ENCODE measurements around the gene SLC9C1.

Gene SLC9C1

DNA sequence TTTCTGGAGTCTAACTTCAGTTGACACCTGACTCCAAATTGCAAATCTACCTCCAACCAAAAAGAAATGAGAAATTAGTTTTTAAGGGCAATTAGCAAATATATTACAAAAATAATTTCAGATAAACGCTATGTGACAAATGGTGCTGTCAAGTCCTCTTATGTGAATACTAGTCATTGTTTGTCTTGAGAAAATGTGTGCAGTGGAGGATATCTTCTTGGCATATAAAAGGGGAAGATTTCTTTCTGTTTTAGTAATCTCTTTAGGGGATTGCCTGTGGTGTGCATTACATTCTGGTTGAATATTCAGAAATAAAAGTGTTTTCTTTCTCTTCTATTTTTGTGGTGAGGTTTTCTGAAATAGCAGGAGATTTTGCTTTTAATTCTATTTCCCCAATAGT is 158.0 kb downstream of the SLC9C1 start:
- Histone ChIP-seq H3K9me3 (ENCODE audit: control insufficient read depth, low read length) (no peaks in the 10 kb centered on the region), H3K4me3 (ENCODE audit: insufficient read depth in 1 of 2, low read depth in 1 of 2, low read length in 2 of 2) (no peak overlapping the region), H3K14ac (ENCODE audit: low read length in 2 of 2) (no peak overlapping the region), H3K36me3 (ENCODE audit: control insufficient read depth in 1 of 2, insufficient read depth in 2 of 2, low read depth in 1 of 2, low read length in 2 of 2) (peaks cover 0 to 3% of the 10 kb centered on the region in 2 experiments), H3K27ac (ENCODE audit: low read length, poor library complexity, severe bottlenecking) (no peak overlapping the region), H4K8ac (ENCODE audit: low read length) (no peak overlapping the region), H3K79me1 (replicated peaks; ENCODE audit: low read length, poor library complexity, severe bottlenecking) (no peaks in the 10 kb centered on the region), H3K23ac (ENCODE audit: low read length in 2 of 2) (no peak overlapping the region), H3K18ac (ENCODE audit: low read depth in 1 of 2, low read length in 2 of 2) (no peak overlapping the region), H2AFZ (ENCODE audit: low read depth, low read length) (no peak overlapping the region), H3K4ac (ENCODE audit: low read depth in 1 of 2, low read length in 2 of 2) (no peak overlapping the region), H4K91ac (ENCODE audit: low read length) (no peak overlapping the region), H3K27me3 (ENCODE audit: control insufficient read depth in 1 of 2, insufficient read depth in 1 of 2, low read length in 2 of 2) (no peaks in the 10 kb centered on the region), H2AK5ac (ENCODE audit: low read length, severe bottlenecking) (no peak overlapping the region), H3K4me1 (ENCODE audit: control insufficient read depth, insufficient read depth, low read depth, low read length) (no peaks in the 10 kb centered on the region), H2BK5ac (ENCODE audit: low read depth, low read length, poor library complexity, severe bottlenecking) (no peak overlapping the region), H3K9ac (ENCODE audit: low read length) (no peak overlapping the region), H2BK120ac (ENCODE audit: low read depth, low read length) (no peak overlapping the region), H2BK12ac (ENCODE audit: low read length in 2 of 2) (no peak overlapping the region), H3K4me2 (ENCODE audit: low read length, poor library complexity, severe bottlenecking) (no peak overlapping the region), H2BK15ac (ENCODE audit: low read depth, poor library complexity, severe bottlenecking) (no peak overlapping the region)
- no peak for DNase-seq
- whole genome bisulfite sequencing: 97% methylated on average over 1 of the region's 1 CpG

DNA sequence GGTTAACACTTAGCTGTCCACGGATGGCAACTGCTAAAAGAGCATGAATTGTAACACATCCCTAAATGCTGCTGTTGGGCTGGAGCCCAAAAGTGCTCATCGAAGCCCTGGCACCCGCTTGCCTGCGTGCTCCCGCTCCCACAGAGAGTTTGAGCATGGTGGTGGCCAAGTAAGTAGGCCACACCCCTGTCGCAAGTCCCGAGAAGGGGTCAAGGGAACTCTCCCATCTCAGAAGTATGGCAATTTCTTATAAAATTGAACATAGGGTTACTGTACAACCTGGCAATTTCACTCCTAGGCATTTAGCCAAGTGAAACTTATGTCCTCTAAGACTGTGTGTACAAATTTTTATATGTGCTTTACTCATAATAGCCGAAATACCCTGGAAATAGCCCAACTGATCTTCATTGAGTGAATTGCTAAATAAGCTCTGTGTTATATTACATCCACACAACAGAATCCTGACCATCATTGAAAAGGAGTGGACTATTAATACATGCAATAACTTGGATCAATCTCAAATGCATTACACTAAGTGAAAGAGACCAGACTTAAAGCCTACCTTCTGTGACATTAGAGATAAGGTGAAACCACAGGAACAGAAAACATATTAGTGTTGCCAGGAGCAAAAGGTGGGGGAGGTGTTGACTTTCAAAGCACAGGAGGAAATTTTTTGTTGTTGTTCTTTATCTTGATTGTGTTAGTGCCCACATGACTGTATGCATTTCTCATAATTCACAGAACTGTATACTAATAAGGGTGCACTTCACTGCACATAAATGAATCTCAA is 159.5 kb downstream of the SLC9C1 start:
- no peak overlapping the region for H3K9ac ChIP-seq (ENCODE audit: low read length)
- no peak overlapping the region for H3K18ac ChIP-seq (ENCODE audit: low read depth in 1 of 2, low read length in 2 of 2)
- H2BK12ac ChIP-seq (ENCODE audit: low read length in 2 of 2): no peak overlapping the region
- no peak overlapping the region for H3K27ac ChIP-seq (ENCODE audit: low read length, poor library complexity, severe bottlenecking)
- no peak overlapping the region for H2BK15ac ChIP-seq (ENCODE audit: low read depth, poor library complexity, severe bottlenecking)
- H3K4me1 ChIP-seq (ENCODE audit: control insufficient read depth, insufficient read depth, low read depth, low read length): no peaks in the 10 kb centered on the region
- H2AK5ac ChIP-seq (ENCODE audit: low read length, severe bottlenecking): no peak overlapping the region
- no peak for DNase-seq
- no peak overlapping the region for H3K4ac ChIP-seq (ENCODE audit: low read depth in 1 of 2, low read length in 2 of 2)
- H3K23ac ChIP-seq (ENCODE audit: low read length in 2 of 2): no peak overlapping the region
- no peak overlapping the region for H2BK120ac ChIP-seq (ENCODE audit: low read depth, low read length)
- H3K27me3 ChIP-seq (ENCODE audit: control insufficient read depth in 1 of 2, insufficient read depth in 1 of 2, low read length in 2 of 2): no peaks in the 10 kb centered on the region
- no peaks in the 10 kb centered on the region for H3K79me1 ChIP-seq (replicated peaks; ENCODE audit: low read length, poor library complexity, severe bottlenecking)
- no peak overlapping the region for H2BK5ac ChIP-seq (ENCODE audit: low read depth, low read length, poor library complexity, severe bottlenecking)
- no peak overlapping the region for H4K8ac ChIP-seq (ENCODE audit: low read length)
- no peak overlapping the region for H3K14ac ChIP-seq (ENCODE audit: low read length in 2 of 2)
- no peak overlapping the region for H3K4me3 ChIP-seq (ENCODE audit: insufficient read depth in 1 of 2, low read depth in 1 of 2, low read length in 2 of 2)
- no peak overlapping the region for H4K91ac ChIP-seq (ENCODE audit: low read length)
- no peaks in the 10 kb centered on the region for H3K9me3 ChIP-seq (ENCODE audit: control insufficient read depth, low read length)
- peaks cover 0 to 7% of the 10 kb centered on the region in 2 experiments for H3K36me3 ChIP-seq (ENCODE audit: control insufficient read depth in 1 of 2, insufficient read depth in 2 of 2, low read depth in 1 of 2, low read length in 2 of 2)
- 72% methylated on average over 5 of the region's 8 CpGs for WGBS
- H2AFZ ChIP-seq (ENCODE audit: low read depth, low read length): no peak overlapping the region
- no peak overlapping the region for H3K4me2 ChIP-seq (ENCODE audit: low read length, poor library complexity, severe bottlenecking)

DNA sequence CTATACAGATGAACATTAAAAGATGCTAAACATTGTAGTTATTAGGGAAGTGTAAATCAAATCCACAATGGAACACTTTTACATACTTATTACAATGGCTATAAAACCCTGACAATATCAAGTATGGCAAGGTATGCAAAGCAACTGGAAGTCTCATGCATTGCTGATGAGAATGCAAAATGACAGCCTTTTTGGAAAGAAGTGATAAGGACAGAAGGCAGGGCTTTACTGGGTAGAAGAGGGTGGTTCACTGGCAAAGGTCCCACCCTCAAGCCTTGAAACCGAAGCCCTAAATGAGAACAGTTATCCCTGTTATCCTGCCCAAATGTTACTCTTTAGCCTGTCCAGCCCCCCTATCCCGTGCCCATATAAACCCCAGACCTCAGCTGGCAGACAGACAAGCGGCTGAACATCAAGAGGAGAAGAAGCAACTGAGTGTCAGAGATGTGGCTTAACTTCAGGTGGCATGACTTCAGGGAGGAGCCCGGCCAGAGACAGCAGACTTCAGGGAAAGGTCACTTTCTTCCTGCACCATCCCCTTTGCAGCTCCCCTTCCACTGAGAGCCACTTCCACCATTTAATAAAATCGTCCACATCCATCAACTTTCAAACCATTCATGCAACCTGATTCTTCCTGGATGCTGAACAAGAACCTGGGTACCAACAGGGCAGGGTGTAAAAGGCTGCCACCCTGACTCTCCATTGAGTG is 160.2 kb downstream of the SLC9C1 start:
- H2BK5ac ChIP-seq (ENCODE audit: low read depth, low read length, poor library complexity, severe bottlenecking): no peak overlapping the region
- H3K36me3 ChIP-seq (ENCODE audit: control insufficient read depth in 1 of 2, insufficient read depth in 2 of 2, low read depth in 1 of 2, low read length in 2 of 2): peaks cover 0 to 7% of the 10 kb centered on the region in 2 experiments
- no peak overlapping the region for H2BK12ac ChIP-seq (ENCODE audit: low read length in 2 of 2)
- H2BK120ac ChIP-seq (ENCODE audit: low read depth, low read length): no peak overlapping the region
- H3K9me3 ChIP-seq (ENCODE audit: control insufficient read depth, low read length): no peaks in the 10 kb centered on the region
- H3K4me3 ChIP-seq (ENCODE audit: insufficient read depth in 1 of 2, low read depth in 1 of 2, low read length in 2 of 2): no peak overlapping the region
- no peak overlapping the region for H3K23ac ChIP-seq (ENCODE audit: low read length in 2 of 2)
- no peak overlapping the region for H3K27ac ChIP-seq (ENCODE audit: low read length, poor library complexity, severe bottlenecking)
- WGBS: 70% methylated on average over 4 of the region's 5 CpGs
- no peak for DNase-seq
- no peak overlapping the region for H3K9ac ChIP-seq (ENCODE audit: low read length)
- H2BK15ac ChIP-seq (ENCODE audit: low read depth, poor library complexity, severe bottlenecking): no peak overlapping the region
- no peak overlapping the region for H3K4me2 ChIP-seq (ENCODE audit: low read length, poor library complexity, severe bottlenecking)
- H3K4ac ChIP-seq (ENCODE audit: low read depth in 1 of 2, low read length in 2 of 2): no peak overlapping the region
- no peak overlapping the region for H4K8ac ChIP-seq (ENCODE audit: low read length)
- H3K18ac ChIP-seq (ENCODE audit: low read depth in 1 of 2, low read length in 2 of 2): no peak overlapping the region
- no peaks in the 10 kb centered on the region for H3K79me1 ChIP-seq (replicated peaks; ENCODE audit: low read length, poor library complexity, severe bottlenecking)
- H3K4me1 ChIP-seq (ENCODE audit: control insufficient read depth, insufficient read depth, low read depth, low read length): no peaks in the 10 kb centered on the region
- H3K14ac ChIP-seq (ENCODE audit: low read length in 2 of 2): no peak overlapping the region
- H2AFZ ChIP-seq (ENCODE audit: low read depth, low read length): no peak overlapping the region
- no peaks in the 10 kb centered on the region for H3K27me3 ChIP-seq (ENCODE audit: control insufficient read depth in 1 of 2, insufficient read depth in 1 of 2, low read length in 2 of 2)
- H2AK5ac ChIP-seq (ENCODE audit: low read length, severe bottlenecking): no peak overlapping the region
- no peak overlapping the region for H4K91ac ChIP-seq (ENCODE audit: low read length)

- Histone ChIP-seq H3K79me1 (replicated peaks; ENCODE audit: low read length, poor library complexity, severe bottlenecking) (no peaks in the 10 kb centered on the region), H2AK5ac (ENCODE audit: low read length, severe bottlenecking) (no peak within 1 kb of the TSS), H3K18ac (ENCODE audit: low read depth in 1 of 2, low read length in 2 of 2) (no peak within 1 kb of the TSS), H2BK15ac (ENCODE audit: low read depth, poor library complexity, severe bottlenecking) (no peak within 1 kb of the TSS), H3K14ac (ENCODE audit: low read length in 2 of 2) (no peak within 1 kb of the TSS), H3K4ac (ENCODE audit: low read depth in 1 of 2, low read length in 2 of 2) (no peak within 1 kb of the TSS), H3K9ac (ENCODE audit: low read length) (no peak within 1 kb of the TSS), H4K8ac (ENCODE audit: low read length) (no peak within 1 kb of the TSS), H3K4me1 (ENCODE audit: control insufficient read depth, insufficient read depth, low read depth, low read length) (no peaks in the 10 kb centered on the region), H3K9me3 (ENCODE audit: control insufficient read depth, low read length) (no peaks in the 10 kb centered on the region), H3K27ac (ENCODE audit: low read length, poor library complexity, severe bottlenecking) (no peak within 1 kb of the TSS), H2BK120ac (ENCODE audit: low read depth, low read length) (no peak within 1 kb of the TSS), H3K27me3 (ENCODE audit: control insufficient read depth in 1 of 2, insufficient read depth in 1 of 2, low read length in 2 of 2) (no peaks in the 10 kb centered on the region), H2BK12ac (ENCODE audit: low read length in 2 of 2) (no peak within 1 kb of the TSS), H4K91ac (ENCODE audit: low read length) (no peak within 1 kb of the TSS), H3K36me3 (ENCODE audit: control insufficient read depth in 1 of 2, insufficient read depth in 2 of 2, low read depth in 1 of 2, low read length in 2 of 2) (peaks cover 0 to 7% of the 10 kb centered on the region in 2 experiments), H3K4me2 (ENCODE audit: low read length, poor library complexity, severe bottlenecking) (no peak within 1 kb of the TSS), H3K4me3 (ENCODE audit: insufficient read depth in 1 of 2, low read depth in 1 of 2, low read length in 2 of 2) (no peak within 1 kb of the TSS), H3K23ac (ENCODE audit: low read length in 2 of 2) (no peak within 1 kb of the TSS), H2AFZ (ENCODE audit: low read depth, low read length) (no peak within 1 kb of the TSS), H2BK5ac (ENCODE audit: low read depth, low read length, poor library complexity, severe bottlenecking) (no peak within 1 kb of the TSS)
- WGBS: 56% methylated on average over 4 of the region's 5 CpGs
- no peak for DNase-seq
Measured at GRCh38 chr3:112132975-112133448, 161.0 kb downstream of the SLC9C1 start, which contains the start of gene GCSAM. Gene GCSAM (minus strand): TSS chr3:112133248. CDS start chr3:112133120, 128 bp downstream.
